NCI-H146 treated with DMSO at 0.1 percent for 48 hours (cell line): Measurements from ENCODE around the gene IPCEF1.

Experiments
- DNase-seq: peaks from one replicate; lab custom pipeline; 2025; ENCODE audit not compliant: unreplicated experiment; lab: John Stamatoyannopoulos, UW

The IPCEF1 gene

GRCh38 chr6:154169193-154169847 lies 187.3 kb downstream of the IPCEF1 start:
- DNase-seq = no peak

GRCh38 chr6:154167126-154167525 lies 189.5 kb downstream of the IPCEF1 start:
- DNase-seq = no peak

GRCh38 chr6:154166140-154166539 lies 190.5 kb downstream of the IPCEF1 start:
- no peak for DNase-seq

DNA sequence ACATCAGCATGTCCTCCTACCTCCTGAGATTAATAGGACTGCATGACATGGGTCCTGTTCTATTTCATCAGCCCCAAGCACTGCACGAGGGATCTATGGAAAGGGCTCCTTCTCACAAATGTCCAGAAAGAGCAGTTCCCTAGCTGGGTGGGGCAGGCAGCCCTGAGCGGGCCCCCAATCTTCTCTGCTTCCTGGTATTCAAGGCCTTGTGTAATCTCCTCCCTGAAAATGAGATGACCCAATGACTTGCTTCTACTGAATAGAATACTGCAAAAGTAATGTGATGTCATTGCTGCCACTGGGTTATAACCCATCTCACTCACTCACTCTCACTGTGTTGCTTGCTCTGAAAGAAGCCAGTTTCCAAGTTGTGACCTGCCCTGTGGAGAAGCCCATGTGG lies 191.1 kb downstream of the IPCEF1 start:
- DNase-seq = no peak

- DNase-seq = no peak
Measured at GRCh38 chr6:154164397-154164796, 192.2 kb downstream of the IPCEF1 start.

GRCh38 chr6:154161689-154162088 lies 194.9 kb downstream of the IPCEF1 start:
- no peak for DNase-seq

DNA sequence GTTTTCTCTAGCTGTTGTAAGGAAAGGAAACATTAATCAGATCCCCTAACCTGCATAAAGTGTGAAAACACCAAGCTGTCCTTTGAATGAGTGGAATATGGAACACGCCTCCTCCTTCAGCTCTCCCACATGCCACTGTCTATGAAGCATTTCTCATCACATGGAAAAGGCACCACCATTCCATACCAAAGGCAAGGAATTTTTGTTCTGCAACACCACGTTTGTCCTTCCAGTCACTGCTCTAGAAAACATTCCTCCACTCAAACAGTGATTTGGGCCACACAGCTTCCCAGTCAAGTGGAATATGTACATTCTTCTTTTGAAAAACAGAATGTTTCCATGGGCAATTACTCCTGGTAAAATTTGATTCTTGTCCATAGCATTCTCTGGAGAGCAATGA lies 197.5 kb downstream of the IPCEF1 start:
- DNase-seq = no peak

DNA sequence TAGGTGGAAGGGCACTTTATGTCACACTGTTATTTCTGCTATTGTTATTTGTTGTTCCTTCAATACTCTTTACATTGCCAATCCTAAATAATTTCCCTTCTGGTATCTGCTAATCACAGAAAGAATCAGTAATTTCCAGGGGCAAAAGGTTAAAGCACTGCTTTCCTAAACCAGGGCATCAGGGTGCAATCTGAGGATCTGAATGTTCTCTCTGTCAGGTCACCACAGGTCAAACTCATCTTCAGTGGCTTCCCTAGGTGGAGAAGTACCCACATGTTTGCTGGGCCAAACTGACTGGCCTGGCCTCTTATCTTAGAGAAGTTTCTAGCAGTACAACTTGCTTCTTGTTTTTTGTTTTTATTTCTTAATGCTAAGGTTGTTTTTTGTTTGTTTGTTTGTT lies 198.9 kb downstream of the IPCEF1 start:
- DNase-seq = no peak

GRCh38 chr6:154157082-154157481 lies 199.5 kb downstream of the IPCEF1 start:
- DNase-seq = no peak

- DNase-seq = peak; percentile 38
Measured at GRCh38 chr6:154156135-154156896, 200.3 kb downstream of the IPCEF1 start.

DNA sequence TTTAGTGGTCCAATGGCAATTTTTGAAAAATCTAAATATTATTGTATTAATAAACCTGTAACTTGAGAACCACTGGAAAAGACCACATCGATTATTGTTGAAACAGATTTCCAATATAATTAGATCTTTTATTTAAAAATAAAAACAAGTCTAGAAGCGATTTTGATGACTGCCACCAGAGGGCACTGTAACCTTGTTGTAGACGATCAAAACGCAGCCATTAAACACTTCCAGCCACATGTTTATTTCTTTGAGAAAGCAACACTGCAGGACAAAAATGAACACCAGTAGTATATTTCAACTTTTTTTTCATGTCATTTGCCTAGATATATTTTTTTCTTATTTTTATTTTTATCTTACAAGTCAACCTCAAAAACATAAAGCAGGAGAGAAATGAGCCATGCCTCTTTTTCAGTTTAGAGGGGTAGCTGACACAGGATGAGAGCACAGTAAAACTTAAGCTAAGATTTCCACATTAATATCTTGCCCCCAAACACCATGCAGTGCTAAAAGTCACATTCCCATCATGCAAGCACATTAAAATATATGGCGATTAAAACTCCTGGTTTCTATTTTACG lies 202.1 kb downstream of the IPCEF1 start:
- peak; percentile 71 for DNase-seq

DNA sequence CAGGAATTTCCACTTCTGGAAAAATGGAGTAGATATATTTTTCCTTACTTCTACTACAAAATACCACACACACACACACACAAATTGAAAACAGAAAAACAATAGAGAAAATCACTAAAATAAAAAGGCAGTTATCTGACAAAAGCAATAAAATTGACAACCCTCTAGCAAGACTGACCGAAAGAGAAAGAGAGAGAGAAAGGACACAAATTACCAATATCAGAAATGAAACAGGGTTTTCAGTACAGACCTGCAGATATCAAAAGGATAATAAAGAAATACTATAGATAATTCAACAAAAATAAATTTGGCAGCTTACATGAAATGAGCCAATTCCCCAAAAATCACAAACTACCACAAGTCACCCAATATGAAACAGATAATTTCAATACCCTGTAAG lies 212.8 kb downstream of the IPCEF1 start:
- no peak for DNase-seq

- no peak for DNase-seq
Measured at GRCh38 chr6:154140743-154141142, 215.9 kb downstream of the IPCEF1 start.

DNA sequence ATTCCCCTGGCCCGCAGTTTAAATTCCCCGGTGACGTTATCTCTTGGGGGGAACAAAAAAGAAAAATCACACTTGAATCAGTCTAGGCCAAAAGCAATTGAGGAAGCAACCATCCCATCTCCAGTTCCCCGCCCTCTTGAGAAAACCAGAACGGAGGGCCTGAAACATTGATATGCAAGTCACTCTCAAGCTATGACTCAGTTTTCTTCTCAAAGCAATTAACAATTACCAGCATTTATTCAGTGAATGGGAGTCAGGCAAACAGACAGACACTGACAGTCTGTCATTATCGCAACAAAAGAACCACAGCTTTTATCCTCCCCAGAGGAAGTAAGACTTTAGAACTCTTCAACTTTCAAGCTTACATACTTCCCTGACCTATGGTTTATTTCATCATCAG lies 216.7 kb downstream of the IPCEF1 start:
- DNase-seq = no peak

GRCh38 chr6:154138793-154139192 lies 217.8 kb downstream of the IPCEF1 start:
- DNase-seq = no peak

- no peak for DNase-seq
Measured at GRCh38 chr6:154134471-154135147, 222.0 kb downstream of the IPCEF1 start.

DNA sequence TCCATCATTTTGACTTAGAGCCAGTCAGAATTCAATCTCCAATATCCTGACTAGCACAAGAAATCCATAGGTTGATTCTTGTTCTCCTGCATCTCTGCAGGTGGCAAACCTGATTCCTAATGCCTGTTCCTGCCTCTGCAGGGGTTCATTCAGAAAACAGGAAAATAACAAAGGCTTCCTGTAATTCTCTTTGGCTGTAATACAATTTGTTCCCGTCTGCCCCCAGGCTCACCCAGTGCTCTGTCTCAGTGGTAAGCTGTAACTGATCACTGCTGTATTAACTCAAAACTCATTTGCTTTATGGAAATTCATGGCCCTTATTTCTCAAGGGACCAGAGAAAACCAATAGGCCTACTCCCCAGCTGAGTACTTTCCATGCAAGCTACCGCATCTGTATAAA lies 228.9 kb downstream of the IPCEF1 start:
- DNase-seq = peak; percentile 84

DNA sequence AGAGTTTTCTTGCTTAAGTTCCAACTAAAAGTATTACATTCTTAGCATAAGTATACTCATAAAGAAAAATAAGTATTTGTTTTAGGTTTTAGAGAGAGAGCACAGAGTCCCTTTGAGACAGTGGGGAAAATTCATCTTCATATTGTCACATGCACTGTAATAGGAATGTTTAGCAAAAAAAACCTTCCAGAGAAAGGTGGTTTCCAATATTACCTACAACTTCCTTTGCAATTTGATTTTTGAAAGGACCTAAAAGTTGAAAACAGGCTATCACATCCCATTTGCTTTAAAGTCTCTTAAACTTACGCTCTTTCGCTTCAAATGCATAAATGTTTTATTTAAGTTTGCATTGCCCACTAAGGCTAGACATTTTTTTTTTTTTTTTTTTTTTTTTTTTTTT lies 231.2 kb downstream of the IPCEF1 start:
- DNase-seq = no peak

GRCh38 chr6:154123155-154123956 lies 233.2 kb downstream of the IPCEF1 start:
- no peak for DNase-seq

- DNase-seq = no peak
Measured at GRCh38 chr6:154122195-154122925, 234.2 kb downstream of the IPCEF1 start.
